NCI-H2227 (cell line): ENCODE measurements around the gene SLC43A1.

Experiments
- DNase-seq: peaks from one replicate; lab custom pipeline; 2025; ENCODE audit not compliant: unreplicated experiment; lab: John Stamatoyannopoulos, UW

Gene SLC43A1

DNA sequence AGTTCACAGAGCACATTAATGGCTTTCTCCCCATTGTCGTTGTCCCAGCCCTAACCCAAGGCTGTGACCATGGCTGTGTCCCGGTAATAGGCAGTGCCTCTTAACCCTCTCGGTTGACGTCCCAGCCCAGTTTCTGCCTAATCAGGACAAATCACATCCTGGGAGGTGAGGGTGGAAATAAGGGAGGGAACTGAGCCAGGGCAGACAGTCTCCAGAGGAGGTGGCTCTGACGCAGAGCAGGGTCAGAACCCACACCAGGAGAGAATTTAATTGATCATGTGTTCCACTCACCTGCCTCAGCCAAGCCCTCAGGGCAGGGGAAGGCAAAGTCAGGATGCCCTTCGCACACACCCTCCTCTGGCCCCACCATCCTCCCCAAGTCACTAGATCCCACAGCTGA is 17.0 kb downstream of the SLC43A1 start:
- no peak for DNase-seq

GRCh38 chr11:57497303-57498247 is 17.9 kb downstream of the SLC43A1 start:
- DNase-seq: no peak

DNA sequence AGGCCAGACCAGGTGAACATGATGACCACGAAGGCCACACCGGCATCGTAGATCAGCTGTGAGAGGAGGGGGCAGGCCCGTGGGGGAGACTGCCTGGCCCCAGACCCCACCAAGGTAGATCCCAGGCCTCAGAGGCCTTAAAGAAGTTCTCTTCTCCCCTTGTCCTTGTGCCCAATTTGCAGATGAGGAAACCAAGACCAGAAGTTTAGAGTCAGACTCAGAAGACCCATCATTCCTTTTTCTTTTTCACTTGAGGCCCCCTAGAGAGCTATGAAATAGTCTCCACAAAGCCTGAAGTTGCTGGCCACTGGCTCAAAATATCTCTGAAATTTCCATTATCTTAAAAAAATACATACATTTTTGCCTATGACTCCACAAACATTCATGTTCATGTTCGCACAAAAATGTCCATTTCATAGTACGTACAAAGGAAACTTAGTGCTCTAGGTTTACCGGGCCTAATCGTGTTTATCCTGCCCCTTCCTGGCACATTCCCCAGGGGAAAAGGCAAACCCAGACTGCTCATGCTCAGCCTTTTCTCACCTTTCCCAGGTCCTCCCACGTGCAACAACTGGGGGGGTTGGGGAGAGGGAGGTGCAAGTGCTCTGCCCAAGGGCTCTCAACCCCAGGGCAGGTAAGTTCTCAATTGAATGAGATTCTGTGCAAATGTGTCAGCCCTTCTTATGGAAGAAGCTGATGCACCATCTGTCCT is 19.2 kb downstream of the SLC43A1 start:
- no peak for DNase-seq

- peak; percentile 36 for DNase-seq
Measured at GRCh38 chr11:57493507-57494503, 21.7 kb downstream of the SLC43A1 start.

DNA sequence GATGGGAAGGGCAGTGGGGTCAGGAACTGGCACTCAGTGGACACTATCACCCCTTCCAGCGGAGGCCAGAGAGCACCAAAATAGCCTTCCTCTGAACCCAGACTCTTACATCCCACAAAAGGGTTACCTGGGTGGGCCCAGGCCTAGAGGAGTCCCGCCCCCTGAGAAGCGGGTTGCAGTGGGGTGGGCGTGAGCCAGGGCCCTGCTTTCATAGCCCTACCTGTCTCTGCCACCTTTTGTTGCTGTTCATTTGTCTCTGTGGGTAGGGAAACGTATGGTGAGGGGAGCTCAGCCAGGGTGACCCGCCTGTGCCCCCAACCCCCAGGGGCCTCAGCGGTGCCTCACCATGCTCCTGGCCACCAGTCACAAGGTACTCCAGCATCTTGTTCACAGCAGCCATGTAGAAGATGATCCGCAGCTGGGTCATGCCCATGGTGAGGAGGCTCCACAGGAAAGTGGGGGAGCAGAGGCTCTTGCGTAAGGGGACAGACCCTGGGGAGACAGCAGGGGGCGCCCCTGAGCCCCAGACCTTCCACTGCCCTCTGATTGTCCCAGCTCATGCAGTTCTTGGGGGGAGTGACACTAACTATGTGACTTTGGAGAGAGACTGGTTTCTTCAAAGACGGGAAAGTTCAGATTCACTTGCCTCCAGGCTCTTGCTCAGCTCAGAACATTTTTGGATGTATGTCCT is 24.0 kb downstream of the SLC43A1 start:
- DNase-seq: no peak

DNA sequence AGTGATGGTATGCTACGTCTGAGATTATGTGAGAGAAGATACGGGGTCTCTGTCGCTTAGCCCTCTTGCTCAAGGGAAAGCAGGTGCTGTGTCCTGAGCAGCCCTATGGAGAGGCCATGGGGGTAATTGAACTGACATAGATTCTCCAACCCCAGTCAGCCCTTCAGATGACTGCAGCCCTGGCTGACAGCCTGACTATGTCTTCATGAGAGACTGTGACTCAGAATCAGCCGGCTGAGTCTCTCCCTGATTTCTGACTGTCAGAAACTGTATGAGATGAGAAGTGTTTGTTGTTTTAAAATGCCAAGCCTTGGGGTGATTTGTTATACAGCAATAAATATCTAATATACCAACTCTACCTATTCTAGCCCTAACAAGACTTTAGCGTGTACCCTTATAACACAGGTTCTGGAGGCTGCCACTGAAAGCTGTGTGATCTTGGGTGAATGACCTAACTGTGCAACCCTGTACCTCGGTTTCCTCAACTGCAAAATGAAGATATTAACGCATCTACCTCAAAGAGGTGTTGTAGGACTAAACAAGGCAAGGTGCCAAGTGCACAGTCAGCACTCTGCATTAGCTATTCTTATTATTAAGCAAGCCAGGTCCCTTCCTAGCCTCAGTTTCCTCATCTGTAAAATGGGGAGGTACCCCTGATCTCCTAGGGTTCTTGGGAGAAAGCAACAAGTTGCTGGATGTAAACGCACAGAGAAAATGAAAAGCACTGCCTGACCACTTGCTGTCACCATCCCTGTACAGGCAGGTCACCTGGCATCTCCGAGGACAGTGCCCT is 24.9 kb downstream of the SLC43A1 start:
- no peak for DNase-seq

DNA sequence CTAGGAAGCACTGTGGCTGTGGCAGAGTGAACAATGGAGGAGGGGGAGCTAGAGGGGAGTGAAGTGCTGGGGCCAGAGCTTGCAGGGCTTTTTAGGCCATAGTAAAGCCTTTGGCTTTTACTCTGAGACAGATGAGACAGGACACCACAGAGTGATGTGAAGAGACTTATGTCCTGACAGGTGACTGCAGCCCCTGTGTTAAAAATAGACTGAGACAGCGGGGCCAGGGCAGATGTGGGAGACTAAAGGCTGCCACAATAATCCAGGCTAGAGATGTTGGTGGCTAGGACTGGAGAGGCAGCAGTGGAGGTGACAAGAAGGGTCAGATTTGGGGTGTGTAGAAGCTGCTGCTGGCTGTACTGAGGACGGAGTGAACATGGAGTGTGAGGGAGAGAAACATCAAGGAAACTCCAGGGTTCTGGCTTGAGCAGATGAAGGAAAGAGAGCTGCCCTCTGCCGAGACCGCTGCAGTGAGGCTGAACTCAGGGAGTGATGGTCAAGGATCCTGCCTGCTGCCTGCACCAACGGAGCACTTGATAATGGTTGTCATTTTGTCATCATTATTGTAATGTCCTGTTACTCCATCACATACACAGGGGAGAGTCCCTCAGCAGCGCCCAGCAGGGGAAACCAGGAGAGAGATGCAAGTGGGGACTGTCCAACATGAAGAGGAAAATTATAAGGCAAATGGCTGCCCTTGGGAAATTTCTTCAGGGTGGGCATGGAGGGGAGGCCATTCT is 27.4 kb downstream of the SLC43A1 start:
- DNase-seq: no peak

GRCh38 chr11:57487021-57487778 is 28.3 kb downstream of the SLC43A1 start:
- DNase-seq: no peak

DNA sequence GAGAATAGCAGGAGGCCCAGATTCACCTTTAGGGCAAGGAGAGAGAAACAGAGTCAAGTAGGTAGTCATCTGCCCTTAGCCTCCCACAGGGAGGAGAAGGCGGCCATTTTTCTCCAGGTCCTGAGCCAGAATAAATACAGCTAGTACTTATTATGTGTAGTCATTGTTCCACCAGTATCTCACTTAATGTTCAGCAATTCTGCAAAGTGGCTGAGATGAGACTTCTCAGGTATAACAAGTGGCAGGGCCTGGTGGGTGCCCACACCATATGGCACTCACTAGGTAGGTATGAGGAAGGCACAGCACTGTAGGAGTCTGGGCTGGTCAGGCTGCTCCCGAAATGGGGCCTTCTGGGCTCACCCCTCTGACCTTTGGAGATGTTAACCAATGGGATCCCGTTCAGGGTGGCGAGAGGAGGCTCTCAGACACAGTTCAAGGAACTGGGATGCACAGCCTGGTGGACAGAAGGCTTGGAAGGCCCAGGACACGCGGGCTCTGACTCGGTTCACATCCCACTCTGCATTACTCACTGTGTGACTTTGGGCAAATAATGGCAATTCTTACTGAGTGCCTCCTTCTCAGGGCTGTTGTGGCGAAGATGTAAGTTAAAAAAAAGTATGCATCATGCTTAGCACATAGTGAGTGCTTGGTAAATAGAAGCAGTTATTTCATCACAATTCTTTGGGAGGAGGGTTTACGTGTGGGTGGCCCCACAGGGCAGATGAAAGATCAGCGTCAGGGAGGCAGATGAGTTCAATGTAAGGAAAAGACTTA is 30.1 kb downstream of the SLC43A1 start:
- DNase-seq: no peak

DNA sequence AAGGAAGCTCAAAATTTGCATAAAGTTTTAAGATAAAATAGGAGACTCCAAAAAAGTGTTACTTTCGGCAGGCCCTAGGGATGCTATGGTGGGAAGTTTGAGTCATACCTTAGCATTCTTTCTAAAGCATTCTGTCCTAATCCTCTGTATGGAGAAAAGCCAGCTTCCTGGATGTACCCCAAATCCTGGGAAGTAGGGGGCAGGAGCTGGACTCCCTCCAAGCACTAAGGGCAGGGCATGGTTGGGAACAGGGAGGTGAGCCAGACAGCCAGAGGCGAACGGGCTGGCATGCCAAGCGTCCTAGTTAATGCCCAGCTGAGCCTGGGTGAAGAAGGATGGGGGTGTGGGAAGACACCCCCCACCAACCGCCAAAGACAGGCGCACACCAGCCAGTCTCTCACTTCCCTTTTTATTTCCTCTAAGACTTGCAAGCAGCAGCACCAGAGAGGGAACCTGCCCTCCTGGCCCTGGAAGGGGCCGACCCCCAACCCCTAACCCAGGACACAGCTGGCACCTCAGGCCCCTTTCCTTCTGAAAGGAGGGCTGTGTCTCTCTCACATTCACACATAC is 31.3 kb downstream of the SLC43A1 start:
- DNase-seq: no peak

GRCh38 chr11:57483562-57483918 is 32.0 kb downstream of the SLC43A1 start:
- DNase-seq: no peak

DNA sequence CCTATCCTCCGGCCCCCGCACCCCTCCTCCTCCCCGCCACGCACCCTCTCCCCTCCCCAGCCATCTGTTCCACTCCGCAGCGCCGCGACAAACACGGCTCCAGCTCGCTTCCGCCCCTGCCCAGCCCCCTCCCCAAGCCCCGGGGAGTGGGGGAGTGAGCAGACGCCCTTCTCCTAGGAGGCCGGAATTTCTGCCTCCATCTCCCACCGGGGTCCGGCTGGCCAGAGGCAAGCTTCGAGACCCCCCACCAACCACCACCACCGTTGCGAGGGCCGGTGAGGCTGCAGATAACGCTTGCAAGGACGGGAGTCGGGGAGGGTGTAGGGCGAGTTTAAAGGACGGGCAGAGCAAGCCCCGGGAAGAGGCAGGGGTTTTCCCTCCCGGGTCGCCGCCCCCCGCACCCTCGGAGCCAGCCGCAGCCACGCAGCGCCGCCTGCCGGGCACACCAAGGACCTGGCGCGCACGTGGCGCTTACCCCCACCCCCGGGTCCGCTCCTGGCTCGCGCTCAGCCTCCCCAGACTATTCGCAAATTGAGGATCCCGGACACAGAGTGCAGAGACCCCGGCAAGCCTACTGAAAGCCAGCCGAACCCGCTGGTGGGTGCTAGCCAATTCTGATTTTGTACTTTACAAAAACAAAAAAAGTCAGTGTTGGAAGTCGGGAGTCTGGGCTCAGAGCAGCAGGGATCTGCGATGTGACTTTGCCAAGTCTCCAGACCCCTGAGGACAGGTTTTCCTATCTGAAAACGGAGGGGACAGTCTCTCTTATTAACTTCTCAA is 32.5 kb downstream of the SLC43A1 start:
- DNase-seq: peak; percentile 64

- DNase-seq: no peak
Measured at GRCh38 chr11:57481915-57482781, 33.4 kb downstream of the SLC43A1 start.

DNA sequence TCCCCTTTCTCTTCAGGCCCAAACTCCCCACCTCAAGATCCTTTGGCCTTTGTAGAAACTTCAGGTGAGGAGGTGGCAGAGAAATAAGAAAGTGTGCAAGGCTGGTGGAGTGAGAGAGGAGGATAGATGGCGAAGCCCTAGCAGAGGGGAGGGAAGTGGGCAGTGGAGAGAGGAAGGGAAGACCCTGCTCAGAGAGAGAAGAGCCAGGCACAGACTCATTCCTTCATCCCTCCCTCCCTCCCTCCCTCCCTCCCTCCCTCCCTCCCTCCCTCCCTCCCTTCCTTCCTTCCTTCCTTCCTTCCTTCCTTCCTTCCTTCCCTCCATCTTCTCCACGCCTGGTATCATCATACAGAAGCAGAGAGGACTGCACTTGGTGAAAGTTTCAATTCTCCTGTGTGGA is 34.2 kb downstream of the SLC43A1 start:
- no peak for DNase-seq

- peak; percentile 71 for DNase-seq
Measured at GRCh38 chr11:57480409-57481137, 34.9 kb downstream of the SLC43A1 start.
